B cell (primary cell): ENCODE results near the gene BAZ2A.

Experiments
- EZH2 ChIP-seq: IDR thresholded peaks from 2 replicates; pipeline ENCODE4 v1.6.1; 2012; ENCODE audit warnings: borderline replicate concordance, low read depth, mild to moderate bottlenecking, moderate library complexity, low read length; ENCODE audit not compliant: insufficient read depth, poor library complexity, severe bottlenecking
- TF ChIP-seq, protein P1 (sequence below): fragments of 200-600 bp; IDR thresholded peaks from one replicate; pipeline ENCODE4 v1.8.0; 2022; ENCODE audit warnings: antibody characterized with exemption, mild to moderate bottlenecking

DNA sequence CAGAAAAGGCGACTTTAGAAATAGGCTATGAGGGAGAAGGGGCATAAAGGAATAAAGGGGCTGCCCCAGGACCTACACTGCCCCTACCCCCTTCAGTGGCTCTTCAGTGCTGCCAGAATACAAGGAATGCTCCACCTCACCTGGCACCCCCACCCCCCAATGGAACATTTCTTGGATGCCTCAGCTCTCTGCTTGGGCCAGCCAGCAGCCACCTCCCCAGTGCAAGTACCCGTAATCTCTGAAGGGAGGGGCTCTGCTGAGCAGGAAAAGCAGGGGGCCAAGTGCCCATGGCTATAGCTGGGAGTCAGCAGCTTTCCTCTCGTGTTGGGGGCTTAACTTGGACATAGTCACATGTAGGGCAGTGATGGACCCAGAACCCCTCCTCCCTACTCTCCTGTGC is 33.3 kb downstream of the BAZ2A start:
- TF ChIP-seq EZH2 = no peak
- TF ChIP-seq, protein P1, sequence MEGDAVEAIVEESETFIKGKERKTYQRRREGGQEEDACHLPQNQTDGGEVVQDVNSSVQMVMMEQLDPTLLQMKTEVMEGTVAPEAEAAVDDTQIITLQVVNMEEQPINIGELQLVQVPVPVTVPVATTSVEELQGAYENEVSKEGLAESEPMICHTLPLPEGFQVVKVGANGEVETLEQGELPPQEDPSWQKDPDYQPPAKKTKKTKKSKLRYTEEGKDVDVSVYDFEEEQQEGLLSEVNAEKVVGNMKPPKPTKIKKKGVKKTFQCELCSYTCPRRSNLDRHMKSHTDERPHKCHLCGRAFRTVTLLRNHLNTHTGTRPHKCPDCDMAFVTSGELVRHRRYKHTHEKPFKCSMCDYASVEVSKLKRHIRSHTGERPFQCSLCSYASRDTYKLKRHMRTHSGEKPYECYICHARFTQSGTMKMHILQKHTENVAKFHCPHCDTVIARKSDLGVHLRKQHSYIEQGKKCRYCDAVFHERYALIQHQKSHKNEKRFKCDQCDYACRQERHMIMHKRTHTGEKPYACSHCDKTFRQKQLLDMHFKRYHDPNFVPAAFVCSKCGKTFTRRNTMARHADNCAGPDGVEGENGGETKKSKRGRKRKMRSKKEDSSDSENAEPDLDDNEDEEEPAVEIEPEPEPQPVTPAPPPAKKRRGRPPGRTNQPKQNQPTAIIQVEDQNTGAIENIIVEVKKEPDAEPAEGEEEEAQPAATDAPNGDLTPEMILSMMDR = no peak
